Chondrocyte (in vitro differentiated cells): Measurements from ENCODE around the gene IFNA2. TPM values are rescaled to one million over a fixed set of nuclear protein-coding genes. Genes with fewer than 3 reads are reported as not detected.
"Not testable (repeated sequence)": the region's sequence is repeated elsewhere in the genome, so short reads cannot be mapped to it uniquely, and the experiment has no call there.

ENCODE experiments used
- DNase-seq: peaks from one replicate; pipeline ENCODE4 v3.0.0; 2021; ENCODE audit warnings: mixed read lengths, low spot score
- H3K27ac Mint-ChIP-seq: one replicate; pipeline ENCODE4 v1.8.0; 2021; ENCODE audit warnings: mild to moderate bottlenecking, moderate library complexity, mixed read lengths; ENCODE audit not compliant: unreplicated experiment
- H3K27me3 Mint-ChIP-seq: 2 replicates; pipeline ENCODE4 v1.8.0; 2021; ENCODE audit warnings: low read depth, mixed read lengths
- H3K36me3 Mint-ChIP-seq: 2 replicates; pipeline ENCODE4 v1.8.0; 2021; ENCODE audit warnings: low read depth, mixed read lengths
- H3K4me1 Mint-ChIP-seq: 2 replicates; pipeline ENCODE4 v1.8.0; 2021; ENCODE audit warnings: low read depth, mild to moderate bottlenecking, mixed read lengths
- H3K4me3 Mint-ChIP-seq: one replicate; pipeline ENCODE4 v1.8.0; 2021; ENCODE audit warnings: mild to moderate bottlenecking, moderate library complexity, mixed read lengths; ENCODE audit not compliant: unreplicated experiment
- H3K9me3 Mint-ChIP-seq: 2 replicates; pipeline ENCODE4 v1.8.0; 2021; ENCODE audit warnings: low read depth, mixed read lengths
- long read RNA-seq: library from polyadenylated mRNA; stranded (forward); transcript quantifications from one replicate; pipeline ENCODE4 v2.0.0, GENCODE V29; 2021
- total RNA-seq: library from RNA; stranded (reverse); gene quantifications from 3 replicates; pipeline ENCODE4 v1.2.1, GENCODE V29; 2021
- TF ChIP-seq, protein P1 (sequence below): fragments of 200-600 bp; sonication (generic); IDR thresholded peaks from 2 replicates; pipeline ENCODE4 v1.5.0; 2021; ENCODE audit warnings: antibody characterized with exemption, mild to moderate bottlenecking, moderate library complexity

The IFNA2 gene
- not detected in 3 replicates for total RNA-seq
- long read RNA-seq: 0 reads

DNA sequence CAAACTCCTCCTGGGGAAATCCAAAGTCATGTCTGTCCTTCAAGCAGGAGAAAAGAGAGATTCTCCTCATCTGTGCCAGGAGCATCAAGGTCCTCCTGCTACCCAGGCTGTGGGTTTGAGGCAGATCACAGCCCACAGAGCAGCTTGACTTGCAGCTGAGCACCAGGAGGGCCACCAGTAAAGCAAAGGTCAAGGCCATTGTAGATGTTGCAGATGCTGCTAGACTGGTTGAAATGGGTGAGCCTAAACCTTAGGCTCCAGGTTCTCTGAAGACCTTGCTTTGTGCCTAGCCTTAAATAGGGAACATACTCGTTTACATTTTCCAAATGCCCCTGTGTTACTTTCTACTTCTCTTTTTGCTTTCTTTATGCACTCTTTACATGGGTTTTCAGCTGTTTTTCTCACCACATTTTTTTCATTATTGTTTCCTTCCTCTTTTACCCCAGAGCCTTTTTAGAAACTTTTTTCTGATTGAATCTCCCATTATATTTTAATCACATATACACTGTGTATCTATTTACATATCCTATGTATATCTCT is at the start of gene IFNA2:
TSS of gene IFNA2 (minus strand) at position 268 of the 540 bp plus-strand sequence. CDS start at position 199, 69 bp downstream.
- Mint-ChIP-seq H3K27me3 (peaks cover 53% of the 10 kb centered on the region), H3K27ac (no peak within 1 kb of the TSS), H3K9me3 (peaks cover 5% of the 10 kb centered on the region), H3K4me1 (peaks cover 6% of the 10 kb centered on the region), H3K36me3 (no peaks in the 10 kb centered on the region), H3K4me3 (no peak within 1 kb of the TSS)
- TF ChIP-seq, protein P1, sequence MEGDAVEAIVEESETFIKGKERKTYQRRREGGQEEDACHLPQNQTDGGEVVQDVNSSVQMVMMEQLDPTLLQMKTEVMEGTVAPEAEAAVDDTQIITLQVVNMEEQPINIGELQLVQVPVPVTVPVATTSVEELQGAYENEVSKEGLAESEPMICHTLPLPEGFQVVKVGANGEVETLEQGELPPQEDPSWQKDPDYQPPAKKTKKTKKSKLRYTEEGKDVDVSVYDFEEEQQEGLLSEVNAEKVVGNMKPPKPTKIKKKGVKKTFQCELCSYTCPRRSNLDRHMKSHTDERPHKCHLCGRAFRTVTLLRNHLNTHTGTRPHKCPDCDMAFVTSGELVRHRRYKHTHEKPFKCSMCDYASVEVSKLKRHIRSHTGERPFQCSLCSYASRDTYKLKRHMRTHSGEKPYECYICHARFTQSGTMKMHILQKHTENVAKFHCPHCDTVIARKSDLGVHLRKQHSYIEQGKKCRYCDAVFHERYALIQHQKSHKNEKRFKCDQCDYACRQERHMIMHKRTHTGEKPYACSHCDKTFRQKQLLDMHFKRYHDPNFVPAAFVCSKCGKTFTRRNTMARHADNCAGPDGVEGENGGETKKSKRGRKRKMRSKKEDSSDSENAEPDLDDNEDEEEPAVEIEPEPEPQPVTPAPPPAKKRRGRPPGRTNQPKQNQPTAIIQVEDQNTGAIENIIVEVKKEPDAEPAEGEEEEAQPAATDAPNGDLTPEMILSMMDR: no peak
- no peak for DNase-seq

DNA sequence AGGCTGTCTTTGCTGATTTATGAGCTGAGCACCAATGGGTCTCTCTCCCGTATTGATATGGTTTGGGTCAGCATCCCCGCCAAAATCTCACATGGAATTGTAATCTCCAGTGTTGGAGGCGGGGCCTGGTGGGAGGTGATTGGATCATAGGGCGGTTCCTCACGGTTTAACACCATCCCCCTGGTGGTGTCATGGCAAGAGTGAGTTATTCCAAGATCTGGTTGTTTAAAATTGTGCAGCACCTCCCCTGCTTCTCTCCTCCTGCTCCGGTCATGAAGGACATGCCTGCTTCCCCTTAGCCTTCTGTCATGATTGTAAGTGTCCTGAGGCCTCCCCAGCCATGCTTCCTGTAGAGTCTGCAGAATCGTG is 49.8 kb upstream of the IFNA2 start:
- not testable (repeated sequence) for H3K36me3 Mint-ChIP-seq

DNA sequence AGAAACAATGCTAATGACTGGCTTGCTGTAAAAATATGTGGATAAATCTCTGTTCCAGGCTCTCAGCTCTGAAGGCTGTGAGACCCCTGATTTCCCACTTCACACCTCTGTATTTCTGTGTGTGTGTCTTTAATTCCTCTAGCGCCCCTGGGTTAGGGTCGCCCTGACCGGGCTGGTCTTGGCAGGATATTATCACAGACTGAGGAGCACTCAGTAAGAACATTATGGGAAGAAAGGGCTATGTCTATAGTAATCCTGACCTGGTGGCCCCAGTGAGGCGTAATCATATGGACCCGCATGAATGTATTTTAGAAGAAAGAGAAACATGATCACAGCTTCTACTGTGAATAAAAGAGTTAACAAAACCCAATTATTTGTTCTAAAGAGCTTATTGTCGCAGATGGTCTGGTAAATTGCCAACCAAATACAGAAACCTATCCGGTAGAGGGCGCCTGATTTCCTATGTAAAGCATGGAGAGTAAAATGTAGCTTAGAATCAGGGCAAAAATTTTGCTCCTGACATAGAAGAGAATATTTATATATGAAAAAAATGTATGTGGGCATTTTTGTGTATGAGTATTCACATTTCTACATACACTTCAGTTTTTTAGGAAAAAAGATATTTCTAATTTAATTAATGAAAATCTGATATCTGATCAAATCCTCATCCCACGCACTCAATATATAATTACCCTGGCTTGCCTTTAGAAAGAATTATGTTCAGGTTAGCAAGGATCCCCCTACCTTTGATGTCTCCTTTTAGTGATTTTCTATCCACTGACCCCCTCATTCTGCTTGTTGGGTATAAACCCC is 49.2 kb upstream of the IFNA2 start:
- DNase-seq: no peak
- Mint-ChIP-seq H3K27me3 (peaks cover 55% of the 10 kb centered on the region), H3K27ac (no peak overlapping the region), H3K9me3 (no peaks in the 10 kb centered on the region), H3K4me1 (no peaks in the 10 kb centered on the region), H3K4me3 (no peak overlapping the region), H3K36me3 (no peaks in the 10 kb centered on the region)
- TF ChIP-seq, protein P1: peak; percentile 82

More for the DNA sequence above, 49.8 kb upstream of the IFNA2 start:
- DNase-seq, H3K27ac Mint-ChIP-seq, H3K4me3 Mint-ChIP-seq, H3K9me3 Mint-ChIP-seq, H3K4me1 Mint-ChIP-seq: not testable (repeated sequence)
- H3K27me3 Mint-ChIP-seq: peaks cover 50% of the 10 kb centered on the region

DNA sequence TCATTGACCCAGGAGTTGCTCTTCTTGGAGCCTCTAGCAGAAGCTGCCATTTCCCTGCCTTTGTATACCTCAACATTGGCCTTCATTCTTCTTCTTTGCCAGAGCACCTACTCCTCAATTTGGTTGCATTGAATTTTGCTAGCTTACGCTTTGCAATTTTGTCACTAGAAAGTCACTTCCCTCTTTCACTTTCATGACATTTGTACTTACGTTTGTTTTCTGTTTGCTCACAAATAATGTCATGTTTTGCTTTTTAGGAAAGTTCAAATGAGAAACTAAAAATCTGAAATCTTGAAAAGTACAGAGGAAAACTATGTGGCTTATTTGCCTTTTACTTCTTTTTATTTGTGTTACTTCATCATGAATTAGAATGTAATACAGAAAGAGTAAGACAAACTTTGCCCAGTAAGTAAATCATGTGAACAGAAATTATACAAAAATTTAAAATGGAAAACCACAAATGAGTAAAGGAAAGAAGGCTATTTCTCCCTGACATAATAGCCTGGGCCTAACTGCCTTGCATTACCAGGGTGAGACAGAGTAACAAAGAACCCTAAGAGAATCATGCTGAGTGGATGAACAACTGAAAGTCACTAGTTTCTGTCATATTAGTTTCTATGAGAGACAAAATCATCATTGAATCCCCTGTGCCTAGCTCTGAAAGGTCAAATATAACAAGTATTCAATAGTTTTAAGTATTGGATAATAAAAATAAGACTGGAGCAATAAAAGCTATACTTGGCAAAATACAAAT is 47.7 kb upstream of the IFNA2 start:
- Mint-ChIP-seq H3K4me1 (no peaks in the 10 kb centered on the region), H3K9me3 (no peaks in the 10 kb centered on the region), H3K27me3 (peaks cover 57% of the 10 kb centered on the region), H3K36me3 (no peaks in the 10 kb centered on the region), H3K27ac (no peak overlapping the region), H3K4me3 (no peak overlapping the region)
- TF ChIP-seq, protein P1: no peak
- DNase-seq: no peak

DNA sequence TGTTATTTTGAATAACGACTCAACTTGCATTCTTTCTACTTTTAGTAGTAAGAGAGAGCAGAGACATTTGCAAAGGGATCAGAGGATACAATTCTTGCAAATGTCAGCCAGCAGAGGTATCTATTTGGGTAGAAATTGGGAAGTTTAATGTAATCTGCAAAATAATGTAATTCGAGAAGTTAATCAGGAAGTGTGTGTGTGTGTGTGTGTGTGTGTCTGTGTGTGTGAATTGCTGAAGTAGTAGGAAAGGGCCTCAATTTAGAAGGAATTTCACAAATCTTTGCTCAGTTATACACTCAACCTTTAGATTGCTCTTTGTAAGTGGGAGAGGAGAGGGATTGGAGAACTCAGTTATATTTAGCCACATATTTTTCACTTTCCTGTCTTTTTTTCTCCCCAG is 44.0 kb upstream of the IFNA2 start:
- Mint-ChIP-seq H3K27me3 (peaks cover 64% of the 10 kb centered on the region), H3K4me3 (no peak overlapping the region), H3K9me3 (no peaks in the 10 kb centered on the region), H3K36me3 (no peaks in the 10 kb centered on the region), H3K4me1 (no peaks in the 10 kb centered on the region), H3K27ac (no peak overlapping the region)
- no peak for DNase-seq
- TF ChIP-seq, protein P1: no peak
